Mesothelial cell of epicardium (in vitro differentiated cells): ENCODE data around the gene TMEM41B. TPM values are rescaled to one million over a fixed set of nuclear protein-coding genes. Genes with fewer than 3 reads are reported as not detected.
"Not testable (repeated sequence)": the region's sequence is repeated elsewhere in the genome, so short reads cannot be mapped to it uniquely, and the experiment has no call there.

Source experiments
- DNase-seq, 2 experiments: peaks; one replicate each; pipeline ENCODE4 v3.0.0; 2021; ENCODE audit warnings: low spot score in 2 of 2; ENCODE audit not compliant: unreplicated experiment in 2 of 2
- H3K27ac Mint-ChIP-seq: 2 replicates; pipeline ENCODE4 v1.8.0; 2021; ENCODE audit warnings: mixed read lengths
- H3K27me3 Mint-ChIP-seq: 2 replicates; pipeline ENCODE4 v1.8.0; 2021; ENCODE audit warnings: low read depth, mixed read lengths
- H3K36me3 Mint-ChIP-seq: 2 replicates; pipeline ENCODE4 v1.8.0; 2021; ENCODE audit warnings: mixed read lengths
- H3K4me1 Mint-ChIP-seq: 2 replicates; pipeline ENCODE4 v1.8.0; 2021; ENCODE audit warnings: mixed read lengths
- H3K4me3 Mint-ChIP-seq: 2 replicates; pipeline ENCODE4 v1.8.0; 2021; ENCODE audit warnings: mild to moderate bottlenecking, moderate library complexity, mixed read lengths
- H3K9me3 Mint-ChIP-seq: 2 replicates; pipeline ENCODE4 v1.8.0; 2021; ENCODE audit warnings: mixed read lengths
- total RNA-seq: library from RNA; stranded (reverse); gene quantifications from 3 replicates; pipeline ENCODE4 v1.2.1, GENCODE V29; 2021
- TF ChIP-seq, protein P1 (sequence below): fragments of 200-600 bp; sonication (generic); IDR thresholded peaks from one replicate; pipeline ENCODE4 v1.5.0; 2021; ENCODE audit warnings: antibody characterized with exemption; ENCODE audit not compliant: unreplicated experiment

Gene TMEM41B
- total RNA-seq, 1 donor from 2014 or later, result 64.5 TPM

DNA sequence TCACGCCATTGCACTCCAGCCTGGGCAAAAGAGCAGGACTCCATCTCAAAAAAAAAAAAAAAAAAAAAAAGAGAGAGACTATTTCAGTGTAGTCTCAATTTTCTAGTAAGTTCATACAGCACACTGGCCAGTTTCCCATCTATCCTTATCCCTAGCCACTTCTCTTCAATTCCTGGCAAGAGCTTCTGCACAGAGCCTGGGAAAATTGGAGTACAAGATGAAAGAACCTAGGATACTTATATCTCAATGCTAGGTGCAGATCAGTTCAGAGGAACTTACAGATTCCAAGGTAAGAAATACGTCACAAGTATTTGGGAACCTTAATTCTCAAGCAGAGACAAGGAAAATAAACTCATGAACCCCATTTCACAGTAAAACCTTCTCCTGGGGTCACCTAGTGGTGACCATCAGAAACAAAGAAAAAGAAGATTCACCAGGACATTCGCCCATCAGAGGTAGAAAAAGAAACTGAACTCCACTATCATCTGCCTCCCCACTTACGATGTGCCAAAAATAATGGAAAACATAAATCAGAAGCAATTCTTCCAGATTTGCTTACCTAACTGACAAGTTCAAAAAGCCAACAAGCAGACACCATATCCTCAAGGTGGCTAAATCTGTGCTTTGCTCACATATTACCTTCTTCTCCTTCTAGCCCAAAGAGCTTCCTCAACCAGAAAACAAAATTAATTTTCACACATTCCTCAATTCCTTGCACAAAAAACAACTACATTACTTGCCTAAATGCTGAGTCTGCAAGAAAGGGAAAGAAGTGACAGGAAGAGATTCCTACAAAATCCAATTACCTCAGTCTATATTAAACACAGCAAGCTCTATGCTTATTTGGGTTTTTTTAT lies 54.2 kb downstream of the TMEM41B start:
- H3K4me3 Mint-ChIP-seq, result no peak overlapping the region
- no peak for DNase-seq
- H3K27me3 Mint-ChIP-seq, result no peaks in the 10 kb centered on the region
- peaks cover 33% of the 10 kb centered on the region for H3K4me1 Mint-ChIP-seq
- H3K9me3 Mint-ChIP-seq, result peaks cover 6% of the 10 kb centered on the region
- H3K36me3 Mint-ChIP-seq, result peaks cover 7% of the 10 kb centered on the region
- TF ChIP-seq, protein P1, sequence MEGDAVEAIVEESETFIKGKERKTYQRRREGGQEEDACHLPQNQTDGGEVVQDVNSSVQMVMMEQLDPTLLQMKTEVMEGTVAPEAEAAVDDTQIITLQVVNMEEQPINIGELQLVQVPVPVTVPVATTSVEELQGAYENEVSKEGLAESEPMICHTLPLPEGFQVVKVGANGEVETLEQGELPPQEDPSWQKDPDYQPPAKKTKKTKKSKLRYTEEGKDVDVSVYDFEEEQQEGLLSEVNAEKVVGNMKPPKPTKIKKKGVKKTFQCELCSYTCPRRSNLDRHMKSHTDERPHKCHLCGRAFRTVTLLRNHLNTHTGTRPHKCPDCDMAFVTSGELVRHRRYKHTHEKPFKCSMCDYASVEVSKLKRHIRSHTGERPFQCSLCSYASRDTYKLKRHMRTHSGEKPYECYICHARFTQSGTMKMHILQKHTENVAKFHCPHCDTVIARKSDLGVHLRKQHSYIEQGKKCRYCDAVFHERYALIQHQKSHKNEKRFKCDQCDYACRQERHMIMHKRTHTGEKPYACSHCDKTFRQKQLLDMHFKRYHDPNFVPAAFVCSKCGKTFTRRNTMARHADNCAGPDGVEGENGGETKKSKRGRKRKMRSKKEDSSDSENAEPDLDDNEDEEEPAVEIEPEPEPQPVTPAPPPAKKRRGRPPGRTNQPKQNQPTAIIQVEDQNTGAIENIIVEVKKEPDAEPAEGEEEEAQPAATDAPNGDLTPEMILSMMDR, result peak; percentile 25
- peak overlapping the region; percentile 62 for H3K27ac Mint-ChIP-seq

DNA sequence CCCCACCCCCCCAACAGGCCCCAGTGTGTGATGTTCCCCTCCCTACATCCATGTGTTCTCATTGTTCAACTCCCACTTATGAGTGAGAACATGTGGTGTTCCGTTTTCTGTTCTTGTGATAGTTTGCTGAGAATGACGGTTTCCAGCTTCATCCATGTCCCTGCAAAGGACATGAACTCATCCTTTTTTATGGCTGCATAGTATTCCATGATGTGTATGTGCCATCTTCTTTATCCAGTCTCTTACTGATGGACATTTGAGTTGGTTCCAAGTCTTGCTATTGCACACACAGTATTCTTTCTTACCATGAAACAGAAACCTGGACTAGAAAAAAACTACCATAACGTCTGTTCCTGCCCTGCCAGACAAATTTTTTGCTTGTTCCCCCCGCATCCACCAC lies 56.1 kb downstream of the TMEM41B start:
- not testable (repeated sequence) for H3K27me3 Mint-ChIP-seq, DNase-seq, H3K4me3 Mint-ChIP-seq, H3K27ac Mint-ChIP-seq, H3K9me3 Mint-ChIP-seq
- Mint-ChIP-seq H3K36me3 (peaks cover 12% of the 10 kb centered on the region), H3K4me1 (peaks cover 24% of the 10 kb centered on the region)

DNA sequence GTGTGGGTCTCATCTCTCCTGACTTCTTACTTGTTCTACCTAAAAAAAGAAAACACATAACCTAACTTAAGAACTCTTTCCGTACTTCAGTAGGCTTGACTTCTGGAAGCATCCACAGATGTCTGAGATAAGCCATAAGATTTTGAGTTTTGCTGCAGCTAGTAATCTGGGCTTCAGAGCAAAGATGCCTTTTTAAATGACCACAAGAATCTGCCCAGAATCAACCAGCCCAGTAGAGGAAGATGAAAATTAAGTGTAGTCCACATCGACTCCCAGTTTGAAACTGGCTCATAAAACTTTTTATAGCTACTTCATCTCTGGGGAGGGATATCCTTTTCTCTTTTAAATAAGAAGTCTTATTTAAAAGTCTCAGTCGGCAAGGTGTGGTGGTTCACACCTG lies 60.0 kb downstream of the TMEM41B start:
- no peaks in the 10 kb centered on the region for H3K27me3 Mint-ChIP-seq
- H3K4me3 Mint-ChIP-seq, result no peak overlapping the region
- DNase-seq, result no peak
- H3K9me3 Mint-ChIP-seq, result peaks cover 6% of the 10 kb centered on the region
- TF ChIP-seq, protein P1, result no peak
- no peak overlapping the region for H3K27ac Mint-ChIP-seq
- H3K36me3 Mint-ChIP-seq, result peaks cover 15% of the 10 kb centered on the region
- peaks cover 10% of the 10 kb centered on the region for H3K4me1 Mint-ChIP-seq

DNA sequence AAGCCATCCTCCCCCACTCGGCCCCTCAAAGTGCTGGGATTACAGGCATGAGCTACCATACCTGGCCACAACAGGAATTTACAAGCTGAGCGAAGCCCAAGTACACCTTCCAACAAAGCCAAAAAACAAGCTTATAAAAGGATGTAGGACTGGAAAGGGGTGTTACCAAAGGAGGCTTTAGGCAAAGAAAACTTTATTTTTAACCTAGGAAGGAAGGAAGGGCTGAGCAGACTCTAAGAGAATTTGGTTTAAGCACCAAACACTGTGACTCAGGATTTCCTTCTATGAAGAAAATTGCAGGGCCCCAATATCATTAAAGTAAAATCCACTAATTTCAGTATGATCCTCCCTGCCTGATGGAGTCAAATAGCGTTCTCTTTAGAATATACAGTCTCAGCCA lies 61.3 kb downstream of the TMEM41B start:
- H3K9me3 Mint-ChIP-seq, result no peaks in the 10 kb centered on the region
- H3K27ac Mint-ChIP-seq, result peak overlapping the region; percentile 64
- H3K4me1 Mint-ChIP-seq, result peaks cover 10% of the 10 kb centered on the region
- no peak overlapping the region for H3K4me3 Mint-ChIP-seq
- peaks cover 9% of the 10 kb centered on the region for H3K36me3 Mint-ChIP-seq
- no peak for DNase-seq
- TF ChIP-seq, protein P1, result no peak
- no peaks in the 10 kb centered on the region for H3K27me3 Mint-ChIP-seq

DNA sequence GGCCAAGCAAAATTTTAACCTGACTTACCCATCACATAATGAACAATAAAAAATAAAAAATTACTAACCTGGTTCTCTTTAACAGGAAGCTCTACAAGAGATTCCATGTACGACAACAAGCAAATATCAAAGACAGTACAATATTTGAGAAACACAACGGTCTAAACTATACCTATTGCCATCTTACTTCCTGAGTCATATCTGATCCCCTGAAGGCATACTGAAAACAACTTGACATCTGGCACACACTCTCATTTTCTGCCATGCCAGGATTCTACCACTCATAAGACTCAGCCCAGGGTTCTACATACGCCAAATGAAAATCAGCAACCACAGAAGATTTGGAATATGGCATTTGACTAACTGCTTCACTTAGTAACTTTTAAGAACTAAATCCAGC lies 63.1 kb downstream of the TMEM41B start:
- Mint-ChIP-seq H3K4me3 (no peak overlapping the region), H3K9me3 (no peaks in the 10 kb centered on the region), H3K27ac (no peak overlapping the region), H3K4me1 (peaks cover 10% of the 10 kb centered on the region), H3K27me3 (no peaks in the 10 kb centered on the region), H3K36me3 (peaks cover 9% of the 10 kb centered on the region)
- DNase-seq, result no peak
- TF ChIP-seq, protein P1, result no peak

DNA sequence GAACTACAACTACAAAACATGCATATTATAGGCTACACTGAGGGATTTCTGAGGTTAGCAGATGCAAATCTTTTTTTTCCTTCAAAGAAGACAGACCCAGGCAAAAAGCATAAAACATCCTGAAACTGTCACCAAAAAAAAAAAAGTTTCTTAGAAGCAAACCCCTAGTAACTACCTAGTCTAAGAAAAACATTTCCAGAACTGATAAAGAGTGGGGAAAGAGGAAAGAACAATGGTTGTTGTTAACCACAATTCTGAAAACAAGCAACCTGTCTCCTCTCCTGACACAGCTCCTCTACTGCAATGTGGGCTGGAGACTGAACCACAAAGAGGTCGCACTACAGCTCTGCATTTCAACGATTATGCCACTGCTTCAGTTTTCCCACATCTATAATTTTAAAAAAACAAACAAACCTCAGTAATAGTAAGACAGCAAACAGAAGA lies 64.2 kb downstream of the TMEM41B start:
- Mint-ChIP-seq H3K4me3 (no peak overlapping the region), H3K27ac (peak overlapping the region; percentile 72), H3K27me3 (no peaks in the 10 kb centered on the region)

More for the DNA sequence above, 64.2 kb downstream of the TMEM41B start:
- peaks cover 10% of the 10 kb centered on the region for H3K4me1 Mint-ChIP-seq
- TF ChIP-seq, protein P1, result no peak
- H3K36me3 Mint-ChIP-seq, result peaks cover 7% of the 10 kb centered on the region
- H3K9me3 Mint-ChIP-seq, result no peaks in the 10 kb centered on the region
- no peak for DNase-seq
